Activated CD4-positive, alpha-beta T cell treated with anti-CD3 and anti-CD28 coated beads, Interleukin-2, amount 50 U/mL, for 16 hours (primary cell): ENCODE data around the gene PRKCE.
A peak's percentile ranks its signal among the peaks of the same experiment; 100 is the strongest.

ENCODE experiments used
- DNase-seq: peaks from one replicate; pipeline ENCODE4 v3.0.0-alpha.2; 2020

Gene PRKCE

GRCh38 chr2:45634223-45634622 is 17.3 kb upstream of the PRKCE start:
- no peak for DNase-seq

- no peak for DNase-seq
Measured at GRCh38 chr2:45636008-45636407, 15.5 kb upstream of the PRKCE start.

GRCh38 chr2:45637440-45637839 is 14.0 kb upstream of the PRKCE start:
- DNase-seq = peak; percentile 45

- no peak for DNase-seq
Measured at GRCh38 chr2:45640576-45640975, 10.9 kb upstream of the PRKCE start.

- DNase-seq = no peak
Measured at GRCh38 chr2:45643095-45643494, 8.4 kb upstream of the PRKCE start.

GRCh38 chr2:45643543-45644542 is 7.6 kb upstream of the PRKCE start:
- DNase-seq = peak; percentile 65

GRCh38 chr2:45646289-45646688 is 5.2 kb upstream of the PRKCE start:
- DNase-seq = no peak

- DNase-seq = no peak
Measured at GRCh38 chr2:45647356-45647755, 4.1 kb upstream of the PRKCE start.

- no peak for DNase-seq
Measured at GRCh38 chr2:45647986-45648520, 3.4 kb upstream of the PRKCE start.

- DNase-seq = no peak
Measured at GRCh38 chr2:45648636-45649035, 2.8 kb upstream of the PRKCE start.

- no peak for DNase-seq
Measured at GRCh38 chr2:45649462-45649857, 2.0 kb upstream of the PRKCE start.

GRCh38 chr2:45649858-45650811 is 1.3 kb upstream of the PRKCE start:
- peak; percentile 37 for DNase-seq

- DNase-seq = peak; percentile 92
Measured at GRCh38 chr2:45650851-45651414, 542 bp upstream of the PRKCE start.

- no peak for DNase-seq
Measured at GRCh38 chr2:45652090-45653031, 886 bp downstream of the PRKCE start.

GRCh38 chr2:45653122-45653913 is 1.8 kb downstream of the PRKCE start:
- DNase-seq = no peak

- DNase-seq = no peak
Measured at GRCh38 chr2:45654250-45654649, 2.8 kb downstream of the PRKCE start.

GRCh38 chr2:45661828-45662227 is 10.4 kb downstream of the PRKCE start:
- no peak for DNase-seq

- no peak for DNase-seq
Measured at GRCh38 chr2:45664635-45665261, 13.3 kb downstream of the PRKCE start.

- no peak for DNase-seq
Measured at GRCh38 chr2:45668509-45668908, 17.0 kb downstream of the PRKCE start.

GRCh38 chr2:45669032-45669486 is 17.6 kb downstream of the PRKCE start:
- no peak for DNase-seq
